ENCODE data around the gene CIART. TPM values are rescaled to one million over a fixed set of nuclear protein-coding genes. Genes with fewer than 3 reads are reported as not detected.
A peak's percentile ranks its signal among the peaks of the same experiment; 100 is the strongest.

Gene CIART
- total and polyA plus RNA-seq, 2 donors (not counting 3 experiments of a cell fraction or from before 2014, with no cell fraction given), result 2.4 to 4.3 TPM

- peak within 1 kb of the TSS; percentile 91 for H2AFZ ChIP-seq (ENCODE audit: low read depth, low read length)
- H3K27me3 ChIP-seq (ENCODE audit: control insufficient read depth in 2 of 2, insufficient read depth in 2 of 2, low read length in 2 of 2), result no peaks in the 10 kb centered on the region
- H3K9ac ChIP-seq (replicated peaks; ENCODE audit: extremely low read depth, insufficient read depth, low read length), result peak within 1 kb of the TSS; percentile 91
- FAIRE-seq (peak; percentile 98), DNase-seq (ENCODE audit: low read depth, low spot score) (peak; percentile 99)
- H3K36me3 ChIP-seq (ENCODE audit: control insufficient read depth in 2 of 2, extremely low read depth in 1 of 2, insufficient read depth in 2 of 2, low read length in 2 of 2), result no peaks in the 10 kb centered on the region
- TF ChIP-seq EZH2 (IDR thresholded peaks at IDR 0.05; ENCODE audit: borderline replicate concordance, low read depth, low read length, severe bottlenecking) (no peak), POLR2A (IDR thresholded peaks at IDR 0.05; ENCODE audit: low read depth, low read length) (peak; percentile 98), POLR2AphosphoS5 (IDR thresholded peaks at IDR 0.05; ENCODE audit: insufficient read depth, low read depth, low read length) (peak; percentile 93), MAX (IDR thresholded peaks at IDR 0.05; ENCODE audit: insufficient read depth, insufficient read length) (peak; percentile 38)
- POLR2A ChIA-PET, result no interaction called here
- peak within 1 kb of the TSS; percentile 61 for H3K27ac ChIP-seq (ENCODE audit: insufficient read depth, low read depth, low read length)
- H4K20me1 ChIP-seq (replicated peaks; ENCODE audit: control insufficient read depth, extremely low read depth, insufficient read depth, low read length), result no peaks in the 10 kb centered on the region
- peaks cover 38% of the 10 kb centered on the region for H3K79me2 ChIP-seq (ENCODE audit: control insufficient read depth, insufficient read depth, low read length)
- BruUV-seq (replicated peaks), result TSS peak; percentile 64
- peak within 1 kb of the TSS; percentile 72 to 95 (median 86) for H3K4me3 ChIP-seq (replicated peaks in 1 of 3; ENCODE audit: insufficient read depth in 1 of 3, low read depth in 1 of 3, low read length in 3 of 3)
- no peaks in the 10 kb centered on the region for H3K9me3 ChIP-seq (replicated peaks; ENCODE audit: control insufficient read depth, insufficient read depth, low read length)
- peaks cover 11% of the 10 kb centered on the region for H3K4me1 ChIP-seq (ENCODE audit: control insufficient read depth, extremely low read depth, insufficient read depth, low read length)
- dilution Hi-C loops (cut with MboI; ENCODE audit: extremely low pct_ligation_motif_present, low sequenced_read_pairs), result no loop called here
- CTCF ChIA-PET, result interaction anchor here (1.1 to 1.2 kb wide), 2 partner anchors 45 to 49 kb away, joined by 3 to 5 read pairs; no protein-coding TSS in a partner anchor
- H3K9me1 ChIP-seq (replicated peaks; ENCODE audit: control insufficient read depth, extremely low read depth, insufficient read depth, low read length), result no peaks in the 10 kb centered on the region
- H3K4me2 ChIP-seq (ENCODE audit: insufficient read depth, low read length), result peak within 1 kb of the TSS; percentile 96
- intact Hi-C loops (cut with micrococcal nuclease), result loop anchor here (1.0 to 10.0 kb wide), 4 partner anchors 33 to 959 kb away; partner anchors contain the start of genes APH1A, PIP5K1A and VPS72
Observed at GRCh38 chr1:150235852-150236613, 46.3 kb upstream of the CIART start, which contains the start of gene ANP32E. Gene ANP32E (minus strand): TSS chr1:150236112. CDS start chr1:150235786, 326 bp downstream.

- dilution Hi-C loops (cut with MboI; ENCODE audit: extremely low pct_ligation_motif_present, low sequenced_read_pairs), result no loop called here
- intact Hi-C loops (cut with micrococcal nuclease), result loop anchor here (1.0 to 10.0 kb wide), 4 partner anchors 33 to 958 kb away; partner anchors contain the start of genes APH1A, PIP5K1A and VPS72
- no peak for FAIRE-seq
- Histone ChIP-seq H3K4me3 (replicated peaks in 1 of 3; ENCODE audit: insufficient read depth in 1 of 3, low read depth in 1 of 3, low read length in 3 of 3) (peak overlapping the region; percentile 60 to 95 (median 72)), H3K79me2 (ENCODE audit: control insufficient read depth, insufficient read depth, low read length) (peaks cover 35% of the 10 kb centered on the region), H4K20me1 (replicated peaks; ENCODE audit: control insufficient read depth, extremely low read depth, insufficient read depth, low read length) (no peaks in the 10 kb centered on the region), H2AFZ (ENCODE audit: low read depth, low read length) (peak overlapping the region; percentile 91), H3K36me3 (ENCODE audit: control insufficient read depth in 2 of 2, extremely low read depth in 1 of 2, insufficient read depth in 2 of 2, low read length in 2 of 2) (no peaks in the 10 kb centered on the region), H3K4me2 (ENCODE audit: insufficient read depth, low read length) (peak overlapping the region; percentile 96), H3K27ac (ENCODE audit: insufficient read depth, low read depth, low read length) (peak overlapping the region; percentile 56), H3K9me3 (replicated peaks; ENCODE audit: control insufficient read depth, insufficient read depth, low read length) (no peaks in the 10 kb centered on the region), H3K4me1 (ENCODE audit: control insufficient read depth, extremely low read depth, insufficient read depth, low read length) (peaks cover 11% of the 10 kb centered on the region), H3K9me1 (replicated peaks; ENCODE audit: control insufficient read depth, extremely low read depth, insufficient read depth, low read length) (no peaks in the 10 kb centered on the region), H3K27me3 (ENCODE audit: control insufficient read depth in 2 of 2, insufficient read depth in 2 of 2, low read length in 2 of 2) (no peaks in the 10 kb centered on the region), H3K9ac (replicated peaks; ENCODE audit: extremely low read depth, insufficient read depth, low read length) (peak overlapping the region; percentile 76)
- POLR2A ChIA-PET, result no interaction called here
- no TSS peak for BruUV-seq (replicated peaks)
- no peak for DNase-seq (ENCODE audit: low read depth, low spot score)
- CTCF ChIA-PET, result no interaction called here
- TF ChIP-seq GATA2 (IDR thresholded peaks at IDR 0.05; ENCODE audit: insufficient read depth, insufficient read length, low read depth, low read length) (no peak), POLR2A (IDR thresholded peaks at IDR 0.05; ENCODE audit: low read depth, low read length) (no peak), EZH2 (IDR thresholded peaks at IDR 0.05; ENCODE audit: borderline replicate concordance, low read depth, low read length, severe bottlenecking) (no peak), CTCF (IDR thresholded peaks at IDR 0.05; ENCODE audit: extremely low read depth in 1 of 2, insufficient read depth in 1 of 2, low read depth in 1 of 2, low read length in 2 of 2) (no peak), JUN (IDR thresholded peaks at IDR 0.05; ENCODE audit: borderline replicate concordance, insufficient read depth, insufficient read length, low read depth) (no peak), FOS (IDR thresholded peaks at IDR 0.05; ENCODE audit: borderline replicate concordance, insufficient read depth, low read length) (no peak), POLR2AphosphoS5 (IDR thresholded peaks at IDR 0.05; ENCODE audit: insufficient read depth, low read depth, low read length) (no peak)
Observed at GRCh38 chr1:150236614-150237100, 45.7 kb upstream of the CIART start.
